Measurements from ENCODE around the gene KIAA0586. TPM values are rescaled to one million over a fixed set of nuclear protein-coding genes. Genes with fewer than 3 reads are reported as not detected.

The KIAA0586 gene
- total and polyA plus RNA-seq, 8 donors: 3.9 to 12.4 (median 5.4) TPM

GRCh38 chr14:58463147-58463546, 35.6 kb downstream of the KIAA0586 start:
- WGBS, 2 donors: 97 to 100% methylated on average over 2 of the region's 2 CpGs
- Histone ChIP-seq H3K9me3 (no peaks in the 10 kb centered on the region), H3K4me3 (no peak overlapping the region), H3K27ac (no peak overlapping the region), H3K27me3 (no peaks in the 10 kb centered on the region), H3K4me1 (no peaks in the 10 kb centered on the region), H3K36me3 (peaks cover 0 to 8% (median 0%) of the 10 kb centered on the region in 3 donors)
- TF ChIP-seq CTCF (IDR thresholded peaks at IDR 0.05): no peak
- ATAC-seq (no peak), DNase-seq (no peak), FAIRE-seq (no peak)
- intact Hi-C loops (cut with DNase I): no loop called here

DNA sequence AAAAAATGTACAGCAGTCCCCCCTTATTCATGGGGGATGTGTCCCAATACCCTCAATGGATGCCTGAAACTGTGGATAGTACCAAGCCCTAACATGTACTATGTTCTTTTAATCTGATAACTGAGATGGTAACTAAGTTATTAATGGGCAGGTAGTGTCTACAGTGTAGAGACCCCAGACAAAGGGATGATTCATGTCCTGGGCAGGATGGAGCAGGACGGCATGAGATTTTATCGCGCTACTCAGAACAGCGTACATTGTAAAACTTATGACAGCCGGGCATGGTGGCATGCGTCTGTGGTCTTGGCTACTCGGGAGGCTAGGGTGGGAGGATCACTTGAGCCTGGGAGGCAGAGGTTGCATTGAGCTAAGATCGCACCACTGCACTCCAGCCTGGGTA, 37.1 kb downstream of the KIAA0586 start:
- FAIRE-seq (no peak), ATAC-seq (no peak), DNase-seq (no peak)
- Histone ChIP-seq H3K9me3 (no peaks in the 10 kb centered on the region), H3K36me3 (peaks cover 3 to 8% (median 5%) of the 10 kb centered on the region in 3 donors), H3K27me3 (no peaks in the 10 kb centered on the region), H3K4me1 (no peaks in the 10 kb centered on the region), H3K27ac (no peak overlapping the region), H3K4me3 (no peak overlapping the region)
- intact Hi-C loops (cut with DNase I): no loop called here
- no peak for TF ChIP-seq CTCF (IDR thresholded peaks at IDR 0.05)
- 95 to 97% methylated on average over 8 of the region's 8 CpGs for WGBS, 2 donors

GRCh38 chr14:58465421-58465820, 37.9 kb downstream of the KIAA0586 start:
- DNase-seq (no peak), ATAC-seq (peak in 1 of 4 donors; percentile 34), FAIRE-seq (no peak)
- intact Hi-C loops (cut with DNase I): no loop called here
- H3K27me3 ChIP-seq: no peaks in the 10 kb centered on the region
- no peaks in the 10 kb centered on the region for H3K9me3 ChIP-seq
- TF ChIP-seq CTCF (IDR thresholded peaks at IDR 0.05): no peak
- H3K27ac ChIP-seq: no peak overlapping the region
- H3K36me3 ChIP-seq: peaks cover 3 to 8% (median 5%) of the 10 kb centered on the region in 3 donors
- 74 to 89% methylated on average over 2 of the region's 2 CpGs for WGBS, 2 donors
- no peaks in the 10 kb centered on the region for H3K4me1 ChIP-seq
- no peak overlapping the region for H3K4me3 ChIP-seq

- TF ChIP-seq CTCF (IDR thresholded peaks at IDR 0.05): no peak
- FAIRE-seq: no peak
- 89 to 100% methylated on average over 1 of the region's 1 CpG for WGBS, 2 donors
- intact Hi-C loops (cut with DNase I): no loop called here
- no peaks in the 10 kb centered on the region for H3K9me3 ChIP-seq
- no peak for DNase-seq
- ATAC-seq: no peak
- H3K27ac ChIP-seq: no peak overlapping the region
- H3K4me1 ChIP-seq: no peaks in the 10 kb centered on the region
- peaks cover 3 to 8% (median 5%) of the 10 kb centered on the region in 3 donors for H3K36me3 ChIP-seq
- H3K4me3 ChIP-seq: no peak overlapping the region
- H3K27me3 ChIP-seq: no peaks in the 10 kb centered on the region
Measured at GRCh38 chr14:58466459-58466858, 38.9 kb downstream of the KIAA0586 start.

- 93 to 100% methylated on average over 2 of the region's 2 CpGs for WGBS, 2 donors
- no peak for FAIRE-seq
- H3K36me3 ChIP-seq: peaks cover 3 to 8% (median 5%) of the 10 kb centered on the region in 3 donors
- intact Hi-C loops (cut with DNase I): no loop called here
- H3K4me1 ChIP-seq: no peaks in the 10 kb centered on the region
- H3K27me3 ChIP-seq: no peaks in the 10 kb centered on the region
- DNase-seq: no peak
- TF ChIP-seq CTCF (IDR thresholded peaks at IDR 0.05): no peak
- H3K27ac ChIP-seq: no peak overlapping the region
- no peak overlapping the region for H3K4me3 ChIP-seq
- H3K9me3 ChIP-seq: no peaks in the 10 kb centered on the region
- no peak for ATAC-seq
Measured at GRCh38 chr14:58467575-58467974, 40.1 kb downstream of the KIAA0586 start.
